SU-DHL-6 (cell line): Measurements from ENCODE around the gene HERC3.

Experiments used
- EZH2phosphoT487 ChIP-seq: fragments of 200-600 bp; sonication (generic), shearing (Covaris generic); conservative IDR thresholded peaks from 2 replicates; pipeline ENCODE4 v1.6.1; 2018; ENCODE audit warnings: mild to moderate bottlenecking, antibody characterized with exemption, low read length, moderate library complexity, mixed read lengths
- TF ChIP-seq, protein P1 (sequence below): fragments of 200-600 bp; sonication (generic); IDR thresholded peaks from one replicate; pipeline ENCODE4 v1.5.1; 2017; ENCODE audit warnings: antibody characterized with exemption, mild to moderate bottlenecking, low read length, moderate library complexity; ENCODE audit not compliant: insufficient read depth, poor library complexity, severe bottlenecking

DNA sequence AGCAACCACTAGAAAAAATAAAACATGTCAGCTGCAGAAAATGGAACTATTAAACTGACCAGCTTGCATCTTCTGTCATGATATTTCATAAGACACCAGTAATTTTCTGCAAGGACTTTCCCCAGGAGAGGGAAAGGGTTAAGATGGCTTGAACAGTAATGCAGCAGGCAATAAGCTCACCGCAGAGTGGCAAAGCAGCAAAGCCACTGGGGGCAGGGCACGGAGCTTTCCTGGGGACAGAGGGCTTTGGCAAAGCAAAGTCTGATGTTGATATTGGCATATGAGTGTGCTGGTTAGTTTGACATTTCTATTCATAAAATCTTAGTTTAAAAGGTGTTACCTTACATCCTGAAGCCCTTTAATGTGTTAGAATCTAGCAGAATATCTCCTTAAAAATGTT, 160.5 kb downstream of the HERC3 start:
- no peak for TF ChIP-seq EZH2phosphoT487
- TF ChIP-seq, protein P1, sequence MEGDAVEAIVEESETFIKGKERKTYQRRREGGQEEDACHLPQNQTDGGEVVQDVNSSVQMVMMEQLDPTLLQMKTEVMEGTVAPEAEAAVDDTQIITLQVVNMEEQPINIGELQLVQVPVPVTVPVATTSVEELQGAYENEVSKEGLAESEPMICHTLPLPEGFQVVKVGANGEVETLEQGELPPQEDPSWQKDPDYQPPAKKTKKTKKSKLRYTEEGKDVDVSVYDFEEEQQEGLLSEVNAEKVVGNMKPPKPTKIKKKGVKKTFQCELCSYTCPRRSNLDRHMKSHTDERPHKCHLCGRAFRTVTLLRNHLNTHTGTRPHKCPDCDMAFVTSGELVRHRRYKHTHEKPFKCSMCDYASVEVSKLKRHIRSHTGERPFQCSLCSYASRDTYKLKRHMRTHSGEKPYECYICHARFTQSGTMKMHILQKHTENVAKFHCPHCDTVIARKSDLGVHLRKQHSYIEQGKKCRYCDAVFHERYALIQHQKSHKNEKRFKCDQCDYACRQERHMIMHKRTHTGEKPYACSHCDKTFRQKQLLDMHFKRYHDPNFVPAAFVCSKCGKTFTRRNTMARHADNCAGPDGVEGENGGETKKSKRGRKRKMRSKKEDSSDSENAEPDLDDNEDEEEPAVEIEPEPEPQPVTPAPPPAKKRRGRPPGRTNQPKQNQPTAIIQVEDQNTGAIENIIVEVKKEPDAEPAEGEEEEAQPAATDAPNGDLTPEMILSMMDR, result no peak
